Lung (tissue), 12 donors: Measurements from ENCODE around the gene XYLT1. TPM values are rescaled to one million over a fixed set of nuclear protein-coding genes. Genes with fewer than 3 reads are reported as not detected.

Source experiments
- ATAC-seq: fragments of 200-7000 bp; cut with Tn5 transposase; one replicate; pipeline ENCODE4 v1.9.1; 2020; ENCODE audit warnings: moderate number of reproducible peaks; ENCODE audit not compliant: insufficient read depth, low FRiP score
- DNase-seq, 3 donors: peaks; one replicate each; pipeline ENCODE4 v3.0.0-alpha.2; 2013 to 2017
- H3K27ac ChIP-seq, 2 donors: one replicate each; pipeline ENCODE4 v1.5.1; 2013; ENCODE audit warnings: mild to moderate bottlenecking in 2 of 2, moderate library complexity in 2 of 2, control low read depth in 1 of 2, inconsistent platforms in 1 of 2, low read depth in 1 of 2, low read length in 1 of 2
- H3K27me3 ChIP-seq, 3 donors: one replicate each; pipeline ENCODE4 v1.5.1; 2013; ENCODE audit warnings: low read length in 2 of 3; ENCODE audit not compliant: control insufficient read depth in 3 of 3, insufficient read depth in 3 of 3
- H3K36me3 ChIP-seq, 4 donors: one replicate each; pipeline ENCODE4 v1.5.1; 2013; ENCODE audit warnings: low read length in 4 of 4, mild to moderate bottlenecking in 1 of 4, moderate library complexity in 1 of 4; ENCODE audit not compliant: control insufficient read depth in 4 of 4, insufficient read depth in 4 of 4
- H3K4me1 ChIP-seq, 5 donors: one replicate each; pipeline ENCODE4 v1.5.1; 2013; ENCODE audit warnings: low read length in 5 of 5, mild to moderate bottlenecking in 2 of 5, moderate library complexity in 1 of 5; ENCODE audit not compliant: control insufficient read depth in 5 of 5, insufficient read depth in 5 of 5
- H3K4me3 ChIP-seq: one replicate; pipeline ENCODE4 v1.5.1; 2013; ENCODE audit warnings: mild to moderate bottlenecking, control low read depth, moderate library complexity
- H3K9ac ChIP-seq, 2 donors: one replicate each; pipeline ENCODE4 v1.5.1; 2013; ENCODE audit warnings: low read length in 2 of 2, control low read depth in 1 of 2; ENCODE audit not compliant: insufficient read depth in 1 of 2
- H3K9me3 ChIP-seq, 4 donors: one replicate each; pipeline ENCODE4 v1.5.1; 2013; ENCODE audit warnings: low read length in 3 of 4, mild to moderate bottlenecking in 1 of 4, moderate library complexity in 1 of 4; ENCODE audit not compliant: control insufficient read depth in 4 of 4, insufficient read depth in 3 of 4
- WGBS, 2 donors: extraction: QIAGEN DNeasy Blood & Tissue Kit; methylation state at CpG; one replicate each; pipeline ENCODE4 v1.1.7; 2013; 5-methylcytosine and 5-hydroxymethylcytosine counted together
- polyA plus RNA-seq, 2 donors: library from polyadenylated mRNA; stranded (reverse); fragments of 200-250 nt; gene quantifications; one replicate each; pipeline ENCODE4 v1.2.1, GENCODE V29; 2013
- total RNA-seq, 2 donors: library from RNA; depleted of rRNA in 1 of 2; stranded (reverse); fragments of >200 nt in 1 of 2; gene quantifications; one replicate each; pipeline ENCODE4 v1.2.1, GENCODE V29; 2014 to 2021
- TF ChIP-seq, protein P1 (sequence below): IDR thresholded peaks from 2 replicates; pipeline ENCODE4 v1.5.1; 2012; ENCODE audit warnings: mild to moderate bottlenecking; ENCODE audit errors: control extremely low read depth, extremely low read depth
- donor health status: control.
- donor health status: control.
- donor health status: Bipolar disorder and iron deficiency.
- donor health status: healthy.
- donor health status: DM: yes; HTN: yes; CAD: no.

The XYLT1 gene
- total and polyA plus RNA-seq, 4 donors = 1.4 to 11.5 (median 6.9) TPM

DNA sequence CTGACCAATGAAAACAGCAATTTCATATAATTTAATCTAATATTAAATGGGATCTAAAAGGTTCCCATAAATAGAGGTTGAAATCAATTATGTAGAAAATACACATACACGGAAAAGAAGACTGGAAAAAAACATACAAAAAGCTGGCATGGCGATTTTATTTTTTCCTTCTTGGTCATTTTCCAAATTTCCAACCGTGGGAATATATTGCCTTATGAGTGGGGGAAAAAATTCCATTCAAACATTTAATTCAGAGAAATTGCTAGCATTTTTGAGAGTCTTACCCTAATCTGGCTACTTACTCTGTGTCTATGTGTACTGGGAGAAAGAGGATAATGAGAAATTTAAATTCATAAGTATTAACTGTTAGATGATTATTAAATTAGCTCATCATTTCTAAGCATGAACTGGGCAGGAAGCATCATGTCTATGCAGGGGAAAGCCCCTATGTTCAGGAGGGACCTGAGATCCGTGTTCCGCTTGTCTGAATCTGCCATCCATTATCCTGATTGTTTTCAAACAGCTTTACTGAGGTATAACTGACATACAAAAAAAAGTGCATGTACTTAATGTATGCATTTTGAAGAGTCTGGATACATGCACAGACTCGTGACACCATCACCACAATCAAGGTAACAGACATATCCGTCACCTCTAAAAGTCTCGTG is 145.2 kb downstream of the XYLT1 start:
- Histone ChIP-seq H3K27ac (no peak overlapping the region), H3K27me3 (no peaks in the 10 kb centered on the region), H3K9ac (no peak overlapping the region), H3K4me3 (no peak overlapping the region), H3K9me3 (no peaks in the 10 kb centered on the region), H3K4me1 (peaks cover 0 to 25% (median 6%) of the 10 kb centered on the region in 5 donors), H3K36me3 (no peaks in the 10 kb centered on the region)
- TF ChIP-seq, protein P1, sequence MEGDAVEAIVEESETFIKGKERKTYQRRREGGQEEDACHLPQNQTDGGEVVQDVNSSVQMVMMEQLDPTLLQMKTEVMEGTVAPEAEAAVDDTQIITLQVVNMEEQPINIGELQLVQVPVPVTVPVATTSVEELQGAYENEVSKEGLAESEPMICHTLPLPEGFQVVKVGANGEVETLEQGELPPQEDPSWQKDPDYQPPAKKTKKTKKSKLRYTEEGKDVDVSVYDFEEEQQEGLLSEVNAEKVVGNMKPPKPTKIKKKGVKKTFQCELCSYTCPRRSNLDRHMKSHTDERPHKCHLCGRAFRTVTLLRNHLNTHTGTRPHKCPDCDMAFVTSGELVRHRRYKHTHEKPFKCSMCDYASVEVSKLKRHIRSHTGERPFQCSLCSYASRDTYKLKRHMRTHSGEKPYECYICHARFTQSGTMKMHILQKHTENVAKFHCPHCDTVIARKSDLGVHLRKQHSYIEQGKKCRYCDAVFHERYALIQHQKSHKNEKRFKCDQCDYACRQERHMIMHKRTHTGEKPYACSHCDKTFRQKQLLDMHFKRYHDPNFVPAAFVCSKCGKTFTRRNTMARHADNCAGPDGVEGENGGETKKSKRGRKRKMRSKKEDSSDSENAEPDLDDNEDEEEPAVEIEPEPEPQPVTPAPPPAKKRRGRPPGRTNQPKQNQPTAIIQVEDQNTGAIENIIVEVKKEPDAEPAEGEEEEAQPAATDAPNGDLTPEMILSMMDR = no peak
- ATAC-seq = no peak
- no peak for DNase-seq
- 76 to 83% methylated on average over 8 of the region's 8 CpGs for WGBS, 2 donors

DNA sequence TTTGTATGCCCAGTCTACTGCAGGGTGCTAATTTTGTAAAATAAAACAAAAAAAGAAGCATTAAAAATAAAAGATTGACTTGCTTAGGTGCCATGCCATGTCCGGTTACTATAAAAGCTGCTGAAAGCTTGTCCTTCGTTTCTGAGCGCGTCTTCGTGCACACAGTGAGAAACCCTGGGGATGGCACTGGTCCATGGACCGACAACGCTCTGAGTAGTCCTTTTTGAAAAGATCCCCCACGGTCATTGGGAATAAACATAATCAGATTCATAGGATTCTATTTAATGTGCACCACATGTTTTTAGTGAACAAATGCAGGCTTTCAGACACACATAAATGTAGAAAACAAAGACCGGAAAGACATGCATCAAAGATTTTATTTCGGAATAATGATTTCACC is 146.3 kb downstream of the XYLT1 start:
- no peak for ATAC-seq
- 87 to 89% methylated on average over 10 of the region's 10 CpGs for WGBS, 2 donors
- no peak for DNase-seq
- H3K9me3 ChIP-seq = no peaks in the 10 kb centered on the region
- H3K4me1 ChIP-seq = peaks cover 0 to 24% (median 2%) of the 10 kb centered on the region in 5 donors
- H3K9ac ChIP-seq = no peak overlapping the region
- no peak overlapping the region for H3K27ac ChIP-seq
- no peaks in the 10 kb centered on the region for H3K36me3 ChIP-seq
- no peak overlapping the region for H3K4me3 ChIP-seq
- H3K27me3 ChIP-seq = no peaks in the 10 kb centered on the region
- TF ChIP-seq, protein P1 = no peak

DNA sequence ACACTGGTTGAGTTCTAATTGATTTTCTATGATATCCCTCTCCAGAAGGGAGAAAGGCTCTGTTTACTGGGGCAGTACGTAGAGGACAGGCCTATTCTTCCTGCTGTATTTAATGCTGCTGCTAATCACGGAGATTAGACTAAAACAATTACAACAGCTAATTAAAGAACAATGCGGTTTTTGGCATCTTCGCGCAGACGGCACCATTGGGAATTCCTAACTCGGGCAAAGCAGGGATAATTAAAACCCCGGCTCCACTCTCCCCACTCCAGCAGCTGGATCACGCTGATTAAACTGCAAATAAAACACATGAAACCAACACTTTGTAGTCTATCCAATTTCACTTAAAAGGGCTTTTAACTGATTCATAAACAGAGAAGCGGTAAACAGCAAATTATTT is 147.6 kb downstream of the XYLT1 start:
- TF ChIP-seq, protein P1 = no peak
- 68 to 81% methylated on average over 10 of the region's 10 CpGs for WGBS, 2 donors
- DNase-seq = peak in 2 of 3 donors; percentile 46 to 72
- Histone ChIP-seq H3K9me3 (no peaks in the 10 kb centered on the region), H3K4me1 (peaks cover 0 to 14% (median 2%) of the 10 kb centered on the region in 5 donors), H3K4me3 (no peak overlapping the region), H3K9ac (no peak overlapping the region), H3K27ac (no peak overlapping the region), H3K27me3 (no peaks in the 10 kb centered on the region), H3K36me3 (no peaks in the 10 kb centered on the region)
- ATAC-seq = no peak

DNA sequence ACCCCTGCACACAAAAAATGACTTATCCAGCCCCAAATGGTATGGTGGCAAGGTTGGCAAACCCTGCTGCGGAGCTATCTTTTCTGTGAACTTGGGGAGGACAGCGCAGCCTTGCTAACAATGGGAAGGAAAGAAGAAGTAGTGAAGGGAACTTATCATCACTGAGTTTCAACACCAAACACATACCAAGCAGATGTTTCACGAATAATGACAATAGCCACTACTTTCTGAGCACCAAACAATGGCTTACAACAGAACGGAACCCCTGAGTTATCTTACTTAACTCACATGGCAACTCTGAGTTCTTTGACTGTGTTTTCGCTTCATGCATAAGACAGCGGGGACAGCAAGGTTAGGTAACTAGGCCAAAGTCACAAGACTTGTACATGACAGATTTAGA is 148.9 kb downstream of the XYLT1 start:
- no peaks in the 10 kb centered on the region for H3K36me3 ChIP-seq

More for the DNA sequence above, 148.9 kb downstream of the XYLT1 start:
- H3K9ac ChIP-seq = no peak overlapping the region
- DNase-seq = no peak
- WGBS, 2 donors = 34 to 72% methylated on average over 6 of the region's 6 CpGs
- H3K4me1 ChIP-seq = peaks cover 0 to 14% (median 2%) of the 10 kb centered on the region in 5 donors
- no peak overlapping the region for H3K4me3 ChIP-seq
- no peak overlapping the region for H3K27ac ChIP-seq
- TF ChIP-seq, protein P1 = no peak
- no peaks in the 10 kb centered on the region for H3K9me3 ChIP-seq
- H3K27me3 ChIP-seq = no peaks in the 10 kb centered on the region
- no peak for ATAC-seq
